GM21825 (cell line): ENCODE measurements around the gene KAZN.
"Not testable (repeated sequence)": the region's sequence is repeated elsewhere in the genome, so short reads cannot be mapped to it uniquely, and the experiment has no call there.

ENCODE experiments used
- ATAC-seq: cut with Tn5 transposase; IDR thresholded peaks from one replicate; pipeline ENCODE4 v1.9.1; 2021; ENCODE audit warnings: mild to moderate bottlenecking, moderate library complexity; ENCODE audit not compliant: unreplicated experiment

The KAZN gene

DNA sequence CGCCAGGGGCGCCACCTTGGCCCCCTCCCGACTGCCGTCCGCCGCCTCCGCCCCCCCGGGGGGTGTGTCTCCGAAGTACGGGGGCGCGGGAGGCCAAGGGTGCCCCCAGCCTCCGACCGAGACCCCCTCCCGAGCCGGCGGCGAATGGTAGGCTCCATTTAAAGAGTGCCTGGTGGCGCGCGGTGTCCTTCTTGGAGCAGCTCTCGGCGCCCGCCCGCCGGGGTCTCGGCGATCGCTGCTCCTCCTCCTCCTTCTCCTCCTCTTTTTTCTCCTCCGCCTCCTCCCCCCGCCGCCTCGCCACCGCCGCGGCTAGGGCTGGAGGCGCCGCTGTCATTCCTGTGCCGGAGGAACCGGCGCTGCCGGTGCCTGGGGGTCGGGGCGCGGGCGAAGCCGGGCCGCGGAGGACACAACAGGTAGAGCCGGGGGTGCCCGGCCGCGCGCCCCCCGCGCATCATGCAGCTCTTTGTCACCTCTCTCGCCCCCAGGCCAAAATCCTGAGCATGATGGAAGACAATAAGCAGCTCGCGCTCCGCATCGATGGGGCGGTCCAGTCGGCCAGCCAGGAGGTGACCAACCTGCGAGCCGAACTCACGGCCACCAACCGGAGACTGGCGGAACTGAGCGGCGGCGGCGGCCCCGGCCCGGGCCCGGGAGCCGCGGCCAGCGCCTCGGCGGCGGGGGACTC lies at the start of gene KAZN:
Gene KAZN, plus strand, starts transcription at position 188 of the 685 bp plus-strand sequence.
- ATAC-seq = no peak

DNA sequence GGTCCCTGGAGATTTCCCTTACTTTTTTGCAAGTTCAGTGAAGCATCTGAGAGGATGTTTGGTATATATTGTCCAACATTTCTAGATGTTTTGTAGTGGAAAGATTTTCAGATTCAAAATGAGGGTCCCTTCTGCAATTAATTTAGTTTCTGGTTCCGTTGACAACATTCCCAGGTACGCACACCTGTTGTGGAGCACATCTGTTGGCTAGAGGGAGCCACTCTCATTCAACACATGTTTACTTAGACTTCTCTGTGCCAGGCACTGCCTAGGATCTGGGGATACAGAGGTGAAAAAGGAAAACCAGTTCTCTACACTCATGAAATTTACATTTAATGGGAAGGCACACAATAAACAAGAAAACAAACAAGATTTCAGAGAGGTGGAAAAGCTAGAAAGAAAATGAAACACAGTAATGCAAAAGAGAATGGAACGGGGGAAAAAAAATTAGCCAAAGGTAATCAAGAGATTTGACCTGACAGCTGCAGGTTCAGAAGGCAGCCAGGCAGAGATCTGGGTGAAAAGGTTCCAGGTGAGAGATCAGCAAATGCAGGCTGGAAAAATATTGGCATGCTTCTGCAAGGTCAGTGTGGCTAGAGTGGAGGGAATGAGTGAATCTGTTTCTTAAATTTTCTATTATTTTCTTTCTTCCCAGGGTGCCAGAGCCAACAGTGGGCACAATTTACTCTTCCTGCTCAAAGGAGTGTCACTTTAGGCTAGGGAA lies 48.4 kb upstream of the KAZN start:
- ATAC-seq = no peak

- no peak for ATAC-seq
Measured at GRCh38 chr1:14551386-14551785, 47.1 kb upstream of the KAZN start.

DNA sequence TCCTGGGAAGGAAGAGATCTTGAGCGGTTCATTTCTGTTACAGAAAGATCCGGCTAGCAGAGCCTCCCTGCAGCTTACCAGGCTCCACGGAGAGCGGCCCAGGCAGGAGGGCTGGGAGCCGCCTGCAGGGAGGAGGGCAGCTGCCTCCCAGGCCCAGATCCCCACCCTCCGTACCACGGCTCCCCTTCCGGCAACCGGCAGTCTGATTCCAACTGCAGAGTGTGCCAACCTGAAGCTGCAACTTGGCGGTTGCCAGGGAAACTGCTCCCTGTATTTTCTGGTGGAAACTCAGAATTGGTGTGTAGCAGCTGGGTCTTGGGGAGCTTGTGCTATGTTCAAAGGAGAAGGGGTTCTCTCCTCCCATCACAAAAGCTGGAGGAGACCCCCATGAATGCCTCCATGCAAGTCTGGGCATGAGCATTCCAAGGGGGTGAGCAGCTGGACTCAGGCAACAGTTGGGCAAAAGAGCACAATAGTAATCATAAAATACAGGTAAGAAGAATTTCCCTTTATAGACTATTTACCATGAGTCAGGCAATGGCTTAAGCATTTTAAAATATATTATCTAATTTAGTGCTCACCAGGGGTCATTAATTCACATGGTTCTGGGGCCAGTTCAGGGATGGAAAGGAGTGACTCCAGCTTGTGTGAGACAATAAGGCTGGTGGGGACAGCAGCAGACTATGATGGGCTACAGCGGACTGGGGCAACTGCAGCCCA lies 46.1 kb upstream of the KAZN start:
- no peak for ATAC-seq

GRCh38 chr1:14553711-14554110 lies 44.8 kb upstream of the KAZN start:
- no peak for ATAC-seq

- no peak for ATAC-seq
Measured at GRCh38 chr1:14555091-14555490, 43.4 kb upstream of the KAZN start.

GRCh38 chr1:14561014-14561693 lies 37.3 kb upstream of the KAZN start:
- ATAC-seq = no peak

- no peak for ATAC-seq
Measured at GRCh38 chr1:14565090-14565489, 33.4 kb upstream of the KAZN start.

- no peak for ATAC-seq
Measured at GRCh38 chr1:14567056-14567455, 31.4 kb upstream of the KAZN start.

- ATAC-seq = no peak
Measured at GRCh38 chr1:14567903-14568302, 30.6 kb upstream of the KAZN start.

GRCh38 chr1:14568716-14569355 lies 29.6 kb upstream of the KAZN start:
- no peak for ATAC-seq

- ATAC-seq = no peak
Measured at GRCh38 chr1:14570514-14570913, 28.0 kb upstream of the KAZN start.

DNA sequence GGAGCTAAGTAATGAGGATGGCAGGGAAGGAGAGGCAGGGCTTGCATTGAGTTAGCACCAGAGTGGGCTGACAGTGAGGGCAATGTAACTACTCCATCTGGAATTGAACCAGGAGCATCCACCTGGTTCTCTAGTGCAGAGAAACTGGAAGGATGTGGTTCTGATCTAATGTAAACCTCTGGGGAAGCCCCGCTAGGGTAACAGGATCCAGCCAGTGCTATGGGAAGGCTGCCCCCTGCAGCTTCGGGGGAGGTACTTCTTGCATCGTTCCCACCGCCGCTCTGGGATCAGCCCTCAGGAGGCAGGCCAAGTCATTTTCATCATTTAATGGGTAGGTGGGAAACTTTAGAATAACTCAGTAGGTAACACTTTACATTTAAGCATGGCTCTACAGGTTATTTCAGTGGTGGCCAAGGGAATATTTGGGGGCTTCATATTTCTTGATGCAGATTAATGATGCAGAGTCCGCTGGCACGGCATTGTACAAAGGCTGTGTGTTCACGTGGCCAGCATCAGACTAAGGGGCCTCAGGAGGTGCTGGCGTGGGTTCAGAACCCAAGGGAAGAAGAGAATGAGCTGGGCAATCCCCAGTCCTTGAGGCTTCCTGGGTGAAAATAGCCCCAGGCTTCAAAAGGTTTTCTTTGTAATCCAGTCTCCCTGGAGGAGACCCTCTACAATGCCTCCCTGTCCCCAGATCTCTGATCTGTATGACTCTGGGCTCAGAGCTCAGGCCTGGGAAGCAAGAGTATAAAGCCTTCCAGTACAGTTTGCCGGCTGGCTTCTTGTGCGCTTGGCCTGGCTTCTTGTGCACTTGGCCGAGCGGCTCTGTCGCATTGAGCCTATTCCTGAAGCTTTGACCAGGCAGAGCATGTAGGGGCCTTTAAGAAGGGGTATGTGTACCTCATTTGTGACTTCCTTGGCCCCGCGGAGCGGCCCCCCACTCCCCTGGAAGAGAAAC lies 26.4 kb upstream of the KAZN start:
- no peak for ATAC-seq

GRCh38 chr1:14572861-14573260 lies 25.6 kb upstream of the KAZN start:
- ATAC-seq = no peak

DNA sequence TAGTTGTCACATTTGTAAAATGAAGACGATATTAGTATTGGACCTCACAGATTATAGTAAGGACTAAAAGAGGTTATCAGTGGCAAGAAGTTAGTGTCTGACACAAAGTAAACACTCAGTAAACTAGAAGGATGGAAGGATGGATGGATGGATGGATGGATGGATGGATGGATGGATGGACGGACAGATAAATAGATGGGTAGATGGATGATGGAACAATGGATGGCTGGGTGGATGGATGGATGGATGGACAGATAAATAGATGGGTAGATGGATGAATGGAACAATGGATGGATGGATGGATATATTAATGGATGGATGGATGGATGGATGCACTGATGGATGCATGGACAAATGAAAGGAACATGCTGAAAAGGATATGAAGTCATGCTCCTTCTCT lies 22.3 kb upstream of the KAZN start:
- no peak for ATAC-seq

- no peak for ATAC-seq
Measured at GRCh38 chr1:14577261-14577660, 21.2 kb upstream of the KAZN start.

DNA sequence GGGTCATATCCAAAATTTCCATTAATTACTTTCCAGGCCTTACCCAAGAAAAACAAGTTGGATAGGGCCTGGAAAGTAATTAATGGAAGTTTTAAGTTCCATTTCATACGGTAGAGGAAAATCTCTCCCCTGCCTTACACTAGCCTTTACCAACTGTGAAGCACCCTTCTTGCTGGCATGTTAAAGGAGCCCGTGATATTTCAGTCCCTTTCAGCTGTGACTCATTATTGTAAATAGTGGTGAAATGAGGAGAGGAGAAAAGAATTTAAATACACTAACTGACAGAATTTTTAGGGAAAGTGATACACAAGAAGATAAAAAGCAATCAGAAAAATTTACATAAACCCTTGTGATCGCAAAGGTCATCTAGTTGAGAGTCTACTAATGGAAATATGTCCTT lies 20.3 kb upstream of the KAZN start:
- ATAC-seq = no peak

DNA sequence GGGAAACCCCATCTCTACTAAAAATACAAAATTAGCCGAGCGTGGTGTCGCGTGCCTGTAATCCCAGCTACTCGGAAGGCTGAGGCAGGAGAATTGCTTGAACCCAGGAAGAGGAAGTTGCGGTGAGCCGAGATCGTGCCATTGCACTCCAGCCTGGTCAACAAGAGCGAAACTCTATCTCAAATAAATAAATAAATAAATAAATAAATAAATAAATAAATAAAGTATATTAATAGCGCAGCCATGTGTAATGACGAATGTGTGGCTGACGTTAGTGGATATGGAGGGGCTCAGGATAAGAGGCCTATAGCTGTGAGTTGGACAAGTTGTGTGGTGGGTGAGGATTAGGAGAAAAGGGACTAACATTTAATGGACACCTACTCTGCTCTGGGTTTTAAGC lies 18.2 kb upstream of the KAZN start:
- not testable (repeated sequence) for ATAC-seq

DNA sequence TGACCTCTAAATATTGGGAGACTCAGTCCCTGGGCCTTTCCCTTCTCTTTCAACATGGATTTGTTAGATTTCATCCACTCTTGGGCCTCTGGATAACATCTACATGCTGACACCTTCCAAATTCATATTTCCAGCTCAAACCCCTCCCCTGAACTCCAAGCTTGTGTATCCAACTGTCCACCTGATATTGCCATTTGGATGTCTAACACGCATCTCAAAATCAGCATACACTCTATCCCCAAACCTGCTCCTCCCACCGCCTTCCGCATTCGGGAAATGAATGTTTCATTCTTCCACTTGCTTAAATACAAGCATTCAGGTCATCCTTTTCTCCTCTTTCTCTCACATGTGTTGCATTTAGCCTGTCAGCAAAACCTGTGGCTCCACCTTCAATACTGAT lies 17.5 kb upstream of the KAZN start:
- no peak for ATAC-seq

GRCh38 chr1:14583788-14584187 lies 14.7 kb upstream of the KAZN start:
- no peak for ATAC-seq
